ENCODE results near the gene KIRREL3.

KIRREL3 gene

DNA sequence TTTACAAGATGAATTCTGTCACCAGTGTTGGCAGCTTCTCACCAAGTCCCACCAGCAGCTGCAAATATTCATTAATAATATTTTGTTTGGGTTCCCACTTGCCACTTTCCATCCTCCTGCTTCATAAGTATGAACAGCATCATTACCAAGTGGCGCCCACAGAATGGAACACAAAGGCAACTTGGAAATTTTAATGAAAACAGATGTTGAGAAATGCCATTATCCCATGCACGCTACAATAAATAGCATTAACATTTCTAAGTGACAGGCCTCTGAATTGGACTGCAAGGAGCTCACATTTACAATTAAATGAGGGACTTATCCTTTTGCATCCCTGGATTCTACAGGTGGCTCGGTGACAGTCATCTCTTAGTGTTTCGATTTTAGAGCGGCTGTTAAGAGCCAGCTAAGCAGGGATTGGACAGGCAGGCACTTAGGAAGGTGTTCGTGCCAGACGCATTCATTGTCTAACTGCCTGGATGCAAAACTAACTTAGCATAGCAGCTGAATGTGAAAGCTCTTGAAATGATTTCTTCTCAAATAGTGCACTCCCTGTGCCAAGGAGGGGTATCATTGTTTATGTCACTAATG, 170.3 kb downstream of the KIRREL3 start:
- no peak overlapping the region for H3K4me3 ChIP-seq (replicated peaks; ENCODE audit: insufficient read depth, low read length)
- H3K27ac ChIP-seq (replicated peaks) = no peak overlapping the region
- TF ChIP-seq GABPA (IDR thresholded peaks at IDR 0.05; ENCODE audit: low read depth) (no peak), CTCF (IDR thresholded peaks at IDR 0.05; ENCODE audit: insufficient read depth, low read length) (no peak), REST (IDR thresholded peaks at IDR 0.05; ENCODE audit: insufficient replicate concordance, low read depth) (no peak), SPI1 (IDR thresholded peaks at IDR 0.05; ENCODE audit: borderline replicate concordance, low read depth) (no peak), POLR2AphosphoS5 (IDR thresholded peaks at IDR 0.05; ENCODE audit: low read depth) (no peak)
- DNase-seq (ENCODE audit: low read depth in 1 of 2, low spot score in 1 of 2) = no peak
- H3K27me3 ChIP-seq (ENCODE audit: insufficient read depth, poor library complexity, severe bottlenecking) = no peaks in the 10 kb centered on the region

DNA sequence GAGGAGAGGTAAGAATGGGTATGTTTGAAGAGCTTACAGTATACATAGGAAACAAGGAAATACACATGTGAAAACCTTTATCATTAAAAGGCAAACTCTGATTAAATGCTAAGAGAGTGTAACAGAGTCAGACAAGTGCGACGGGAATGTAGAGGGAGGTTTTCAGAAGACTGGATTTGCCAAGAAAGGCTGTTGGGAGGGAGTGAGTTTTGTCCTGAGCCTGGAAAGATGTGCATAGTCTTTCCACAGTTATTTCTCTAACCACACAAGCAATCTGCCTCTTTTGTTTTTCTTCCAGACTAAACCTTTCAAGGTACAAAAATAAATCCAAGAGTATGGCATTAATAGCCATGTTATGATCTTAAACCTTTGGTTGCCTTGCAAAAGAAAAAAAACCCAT, 170.9 kb downstream of the KIRREL3 start:
- Histone ChIP-seq H3K27me3 (ENCODE audit: insufficient read depth, poor library complexity, severe bottlenecking) (no peaks in the 10 kb centered on the region), H3K27ac (replicated peaks) (no peak overlapping the region), H3K4me3 (replicated peaks; ENCODE audit: insufficient read depth, low read length) (no peak overlapping the region)
- TF ChIP-seq CTCF (IDR thresholded peaks at IDR 0.05; ENCODE audit: insufficient read depth, low read length) (no peak), POLR2AphosphoS5 (IDR thresholded peaks at IDR 0.05; ENCODE audit: low read depth) (no peak), REST (IDR thresholded peaks at IDR 0.05; ENCODE audit: insufficient replicate concordance, low read depth) (no peak), SPI1 (IDR thresholded peaks at IDR 0.05; ENCODE audit: borderline replicate concordance, low read depth) (no peak), GABPA (IDR thresholded peaks at IDR 0.05; ENCODE audit: low read depth) (no peak)
- DNase-seq (ENCODE audit: low read depth in 1 of 2, low spot score in 1 of 2) = no peak

GRCh38 chr11:126824035-126824607, 176.4 kb downstream of the KIRREL3 start:
- Histone ChIP-seq H3K4me3 (replicated peaks; ENCODE audit: insufficient read depth, low read length) (no peak overlapping the region), H3K27me3 (ENCODE audit: insufficient read depth, poor library complexity, severe bottlenecking) (no peaks in the 10 kb centered on the region), H3K27ac (replicated peaks) (no peak overlapping the region)
- TF ChIP-seq REST (IDR thresholded peaks at IDR 0.05; ENCODE audit: insufficient replicate concordance, low read depth) = no peak
- no peak for TF ChIP-seq POLR2AphosphoS5 (IDR thresholded peaks at IDR 0.05; ENCODE audit: low read depth)
- no peak for TF ChIP-seq SPI1 (IDR thresholded peaks at IDR 0.05; ENCODE audit: borderline replicate concordance, low read depth)
- TF ChIP-seq CTCF (IDR thresholded peaks at IDR 0.05; ENCODE audit: insufficient read depth, low read length) = no peak
- no peak for TF ChIP-seq GABPA (IDR thresholded peaks at IDR 0.05; ENCODE audit: low read depth)
- DNase-seq (ENCODE audit: low read depth in 1 of 2, low spot score in 1 of 2) = no peak

Data from HL-60 (cell line).